Common myeloid progenitor, CD34-positive (primary cell): ENCODE results near the gene POLR1D.

ENCODE experiments used
- CTCF ChIA-PET: fragments of 350-600 bp; sonication (Branson Sonifier 250); formaldehyde crosslinking; loops from one replicate; lab custom pipeline; 2021; ENCODE audit warnings: antibody characterized with exemption; lab: Charles Lee
- POLR2A ChIA-PET: fragments of 350-600 bp; sonication (Branson Sonifier 250); formaldehyde crosslinking; loops from one replicate; lab custom pipeline; 2021; ENCODE audit warnings: antibody characterized with exemption; lab: Charles Lee
- DNase-seq, 3 donors: peaks; one replicate each; pipeline versions ENCODE4 v3.0.0 to v3.0.0-alpha.2; 2013
- H3K27ac ChIP-seq, 2 experiments: 1 replicate in 1 of 2; 2 replicates in 1 of 2; pipeline ENCODE4 v1.7.0; 2013; ENCODE audit warnings: inconsistent platforms in 2 of 2, low read length in 2 of 2, mild to moderate bottlenecking in 2 of 2, low read depth in 1 of 2, moderate library complexity in 1 of 2; ENCODE audit not compliant: severe bottlenecking in 2 of 2, insufficient read depth in 1 of 2, poor library complexity in 1 of 2
- H3K27me3 ChIP-seq, 5 experiments: replicated peaks in 2 of 5; 1 replicate in 3 of 5; 2 replicates in 2 of 5; pipeline versions ENCODE4 v1.6.1 to v1.7.0; 2013; ENCODE audit warnings: low read length in 4 of 5, mild to moderate bottlenecking in 2 of 5, moderate library complexity in 2 of 5, inconsistent platforms in 1 of 5; ENCODE audit not compliant: insufficient read depth in 5 of 5, control insufficient read depth in 4 of 5
- H3K36me3 ChIP-seq, 4 experiments: 1 replicate in 2 of 4; 2 replicates in 2 of 4; pipeline versions ENCODE4 v1.6.1 to v1.7.0; 2013; ENCODE audit warnings: low read length in 3 of 4, control low read depth in 1 of 4, mild to moderate bottlenecking in 1 of 4; ENCODE audit not compliant: control insufficient read depth in 4 of 4, insufficient read depth in 4 of 4
- H3K4me1 ChIP-seq, 4 experiments: 1 replicate in 3 of 4; 2 replicates in 1 of 4; pipeline versions ENCODE4 v1.6.1 to v1.7.1; 2013; ENCODE audit warnings: low read length in 3 of 4, mild to moderate bottlenecking in 3 of 4, control low read depth in 1 of 4, inconsistent platforms in 1 of 4, moderate library complexity in 1 of 4; ENCODE audit not compliant: control insufficient read depth in 4 of 4, insufficient read depth in 4 of 4; ENCODE audit errors: control extremely low read depth in 1 of 4
- H3K4me3 ChIP-seq, 7 experiments: 1 replicate in 4 of 7; 2 replicates in 3 of 7; pipeline versions ENCODE4 v1.5.1 to v1.7.0; 2013; ENCODE audit warnings: mild to moderate bottlenecking in 7 of 7, low read length in 6 of 7, moderate library complexity in 6 of 7, inconsistent platforms in 2 of 7, low read depth in 2 of 7, control low read depth in 1 of 7; ENCODE audit not compliant: insufficient read depth in 4 of 7, control insufficient read depth in 1 of 7; ENCODE audit errors: extremely low read depth in 1 of 7
- H3K9me3 ChIP-seq, 5 experiments: 1 replicate in 4 of 5; 2 replicates in 1 of 5; pipeline versions ENCODE4 v1.6.1 to v1.7.1; 2013; ENCODE audit warnings: low read length in 4 of 5, mild to moderate bottlenecking in 2 of 5, inconsistent platforms in 1 of 5, low read depth in 1 of 5, moderate library complexity in 1 of 5; ENCODE audit not compliant: control insufficient read depth in 4 of 5, insufficient read depth in 2 of 5; ENCODE audit errors: control extremely low read depth in 1 of 5
- WGBS: methylation state at CpG from one replicate; pipeline ENCODE4 v1.1.5; 2013; ENCODE audit not compliant: insufficient coverage; 5-methylcytosine and 5-hydroxymethylcytosine counted together

The POLR1D gene

DNA sequence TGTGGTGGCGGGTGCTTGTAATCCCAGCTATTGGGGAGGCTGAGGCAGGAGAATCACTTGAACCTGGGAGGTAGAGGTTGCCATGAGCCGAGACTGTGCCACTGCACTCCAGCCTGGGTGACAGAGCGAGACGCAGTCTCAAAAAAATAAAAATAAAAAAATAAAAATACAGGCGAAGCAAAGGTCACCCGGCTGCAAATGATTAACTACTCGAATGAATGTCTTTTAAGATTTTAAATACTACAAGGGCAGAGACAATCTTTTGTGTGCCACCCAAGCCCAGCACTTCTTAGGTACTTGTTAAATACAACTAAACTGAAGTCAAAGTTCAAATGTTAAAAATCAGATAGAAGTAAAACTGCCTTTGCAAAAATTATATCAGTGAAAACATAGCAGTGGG lies 8.1 kb upstream of the POLR1D start:
- H3K9me3 ChIP-seq, result peaks cover 0 to 11% (median 0%) of the 10 kb centered on the region in 5 experiments
- POLR2A ChIA-PET, result no interaction called here

DNA sequence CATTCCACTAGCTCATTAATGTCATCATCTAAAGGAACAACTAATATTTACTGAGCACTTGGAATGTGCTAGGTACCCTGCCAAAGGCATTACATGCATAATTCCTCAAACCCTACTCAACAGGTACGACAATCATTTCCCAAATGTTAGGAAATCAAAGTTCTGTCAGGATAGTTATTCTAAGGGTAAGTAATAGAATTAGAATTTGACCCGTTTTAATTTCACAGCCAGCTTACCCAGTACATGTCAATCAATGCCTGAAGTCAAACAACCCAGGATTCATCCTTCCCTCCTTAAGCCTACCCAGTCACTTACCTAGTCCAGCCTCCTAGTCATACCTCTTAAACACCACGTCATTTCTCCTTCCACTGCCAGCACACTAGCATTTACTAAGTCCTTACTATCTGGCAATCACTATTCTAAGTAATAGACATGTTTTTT lies 3.8 kb upstream of the POLR1D start:
- no peaks in the 10 kb centered on the region for H3K27me3 ChIP-seq
- H3K4me1 ChIP-seq, result peaks cover 15 to 43% (median 29%) of the 10 kb centered on the region in 4 experiments
- H3K27ac ChIP-seq, result no peak overlapping the region
- 100% methylated on average over 1 of the region's 3 CpGs for WGBS
- no peak for DNase-seq
- H3K9me3 ChIP-seq, result peaks cover 0 to 11% (median 0%) of the 10 kb centered on the region in 5 experiments
- no peak overlapping the region for H3K4me3 ChIP-seq
- H3K36me3 ChIP-seq, result peaks cover 0 to 2% (median under 1%) of the 10 kb centered on the region in 4 experiments
- POLR2A ChIA-PET, result no interaction called here
- CTCF ChIA-PET, result interaction anchor here (1.2 kb wide), 1 partner anchor 161 kb away, joined by 3 read pairs; no protein-coding TSS in a partner anchor

More for the DNA sequence above, 8.1 kb upstream of the POLR1D start:
- H3K4me3 ChIP-seq, result no peak overlapping the region
- no peaks in the 10 kb centered on the region for H3K36me3 ChIP-seq
- CTCF ChIA-PET, result no interaction called here
- DNase-seq, result no peak
- H3K27me3 ChIP-seq, result no peaks in the 10 kb centered on the region
- no CpG with 5 or more reads among the region's 7 CpGs for WGBS
- H3K27ac ChIP-seq, result no peak overlapping the region
- peaks cover 0 to 17% (median 6%) of the 10 kb centered on the region in 4 experiments for H3K4me1 ChIP-seq

DNA sequence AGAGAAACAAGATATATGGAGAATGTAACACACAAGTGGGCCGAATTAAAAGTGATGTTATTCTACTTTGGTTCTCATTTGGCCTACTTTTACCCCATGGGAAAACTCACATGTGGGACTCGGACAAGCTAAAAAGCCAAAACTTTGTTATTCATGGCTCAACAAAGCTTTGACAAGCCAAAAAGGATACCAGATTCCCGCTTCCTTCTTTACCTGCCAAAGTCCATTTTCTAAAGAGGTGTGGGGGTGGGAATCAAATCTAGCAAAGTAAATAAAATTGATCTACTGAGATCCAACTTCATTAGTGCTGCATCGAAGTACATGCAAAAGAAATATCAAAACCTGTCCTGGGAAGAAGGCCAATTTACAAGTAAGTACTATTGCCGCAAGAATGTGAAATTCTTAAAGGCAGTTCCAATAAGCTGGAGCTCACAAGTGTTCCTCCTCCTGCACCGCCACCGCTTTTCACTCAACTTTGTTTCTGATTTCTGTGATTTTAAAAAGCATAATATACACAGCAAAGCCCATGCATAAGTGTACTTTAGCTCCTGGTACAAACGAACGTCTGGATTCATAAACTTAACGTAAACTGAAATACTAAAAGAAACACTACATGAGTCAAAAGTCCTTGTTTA lies 2.5 kb upstream of the POLR1D start:
- no peak for DNase-seq
- H3K4me3 ChIP-seq, result peak overlapping the region in 6 of 7 experiments; percentile 71 to 94 (median 90)
- POLR2A ChIA-PET, result interaction anchor here (0.9 to 1.0 kb wide), 2 partner anchors 32 to 94 kb away, joined by 3 read pairs; no protein-coding TSS in a partner anchor
- peaks cover 0 to 15% (median 7%) of the 10 kb centered on the region in 4 experiments for H3K36me3 ChIP-seq
- CTCF ChIA-PET, result interaction anchor here (1.0 to 2.0 kb wide), 3 partner anchors 14 to 35 kb away, joined by 3 to 5 read pairs (median 5); no protein-coding TSS in a partner anchor
- peak overlapping the region in 1 of 2 experiments; percentile 70 for H3K27ac ChIP-seq
- H3K27me3 ChIP-seq, result no peaks in the 10 kb centered on the region
- WGBS, result 51% methylated on average over 7 of the region's 10 CpGs
- H3K9me3 ChIP-seq, result peaks cover 0 to 8% (median 0%) of the 10 kb centered on the region in 5 experiments
- H3K4me1 ChIP-seq, result peaks cover 15 to 52% (median 32%) of the 10 kb centered on the region in 4 experiments

DNA sequence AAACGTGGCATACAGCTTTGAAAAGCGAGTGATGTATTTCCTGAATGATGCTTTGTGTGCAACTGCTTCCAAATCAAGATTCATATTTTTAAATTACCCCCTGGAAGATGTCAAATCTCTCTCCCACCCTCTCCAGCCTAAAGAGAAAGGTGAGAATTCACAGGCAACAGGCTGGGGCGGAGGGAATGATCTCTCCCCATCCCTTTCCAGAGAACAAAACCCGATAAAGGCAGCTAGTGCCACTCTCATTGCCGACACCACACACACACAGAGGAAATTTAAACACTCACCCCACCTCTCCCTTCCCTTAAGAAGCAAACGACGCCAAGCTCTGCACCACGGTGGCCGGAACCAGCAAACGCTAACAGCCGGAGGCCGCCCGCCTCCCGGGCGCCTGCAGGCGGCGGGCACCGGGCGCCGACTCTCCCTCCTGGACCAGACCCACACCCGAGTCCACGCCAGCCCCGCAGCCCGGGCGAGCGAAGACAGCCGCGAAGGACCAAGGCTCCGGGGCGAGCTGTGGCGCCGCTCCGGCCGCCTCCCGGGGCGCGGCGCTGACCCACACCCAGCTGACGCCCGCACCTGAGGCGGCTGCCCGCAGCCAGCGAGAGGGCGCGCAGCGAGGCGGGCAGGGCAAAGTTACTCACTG lies 1.8 kb upstream of the POLR1D start:
- H3K9me3 ChIP-seq, result peaks cover 0 to 4% (median 0%) of the 10 kb centered on the region in 5 experiments
- no peaks in the 10 kb centered on the region for H3K27me3 ChIP-seq
- ChIA-PET POLR2A (interaction anchor here (0.9 to 1.0 kb wide), 3 partner anchors 17 to 93 kb away, joined by 3 to 4 read pairs (median 3); no protein-coding TSS in a partner anchor), CTCF (interaction anchor here (0.8 to 2.0 kb wide), 6 partner anchors 14 to 247 kb away, joined by 3 to 5 read pairs (median 3); no protein-coding TSS in a partner anchor)
- H3K27ac ChIP-seq, result peak overlapping the region; percentile 38 to 70
- H3K4me1 ChIP-seq, result peaks cover 15 to 52% (median 32%) of the 10 kb centered on the region in 4 experiments
- H3K4me3 ChIP-seq, result peak overlapping the region; percentile 71 to 99 (median 91)
- 0% methylated on average over 22 of the region's 47 CpGs for WGBS
- peak; percentile 64 to 85 (median 74) for DNase-seq
- H3K36me3 ChIP-seq, result peaks cover 0 to 18% (median 8%) of the 10 kb centered on the region in 4 experiments

DNA sequence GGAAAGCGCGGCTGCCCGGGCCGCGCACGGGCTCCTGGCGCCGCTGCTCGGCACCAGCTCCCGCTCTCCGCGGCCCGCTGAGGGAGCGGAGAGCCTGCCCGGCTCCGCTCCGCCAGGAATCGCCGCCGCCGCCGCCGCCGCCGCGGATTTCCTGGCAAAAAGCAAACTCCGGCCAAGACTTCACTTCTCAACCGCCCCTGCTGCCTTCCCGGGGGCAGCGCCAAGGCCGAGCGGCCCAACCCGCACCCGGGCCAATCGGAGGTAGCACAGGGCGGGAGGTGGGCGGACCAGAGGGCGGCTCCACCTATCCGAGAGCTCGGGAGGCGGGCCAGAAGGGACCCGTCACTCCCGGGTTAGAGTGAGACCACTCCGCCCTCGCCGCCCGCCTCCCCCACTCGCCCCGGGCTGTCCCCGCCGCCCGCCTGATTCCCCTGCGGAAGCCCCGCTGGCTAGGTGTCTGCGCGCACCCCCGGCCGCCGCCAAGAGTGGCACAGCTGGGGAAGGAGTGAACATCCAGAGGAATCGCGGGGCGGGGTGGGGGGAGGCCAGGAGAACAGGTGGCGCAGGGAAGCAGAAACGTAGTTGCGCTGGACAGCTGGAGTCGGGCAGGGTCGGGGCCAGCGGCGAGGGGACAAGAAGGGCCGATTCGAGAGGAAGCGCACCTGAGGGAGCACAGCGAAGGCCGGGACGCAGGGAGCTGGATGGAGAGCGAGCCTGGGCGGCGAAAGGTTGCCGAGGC lies 1.1 kb upstream of the POLR1D start, which contains the start of gene LNX2:
Gene LNX2 (minus strand): TSS at position 153 of the 739 bp plus-strand sequence. CDS start 38,826 bp downstream, outside the sequence.
- Histone ChIP-seq H3K4me3 (peak within 1 kb of the TSS; percentile 71 to 99 (median 91)), H3K36me3 (peaks cover 0 to 20% (median 9%) of the 10 kb centered on the region in 4 experiments), H3K27ac (peak within 1 kb of the TSS; percentile 71 to 90), H3K27me3 (no peaks in the 10 kb centered on the region), H3K4me1 (peaks cover 15 to 52% (median 32%) of the 10 kb centered on the region in 4 experiments), H3K9me3 (no peaks in the 10 kb centered on the region)
- WGBS, result 0% methylated on average over 77 of the region's 79 CpGs
- ChIA-PET CTCF (interaction anchor here (0.8 to 2.0 kb wide), 7 partner anchors 8 to 247 kb away, joined by 3 to 5 read pairs (median 3); no protein-coding TSS in a partner anchor), POLR2A (interaction anchor here (1.0 kb wide), 1 partner anchor 16 kb away, joined by 4 read pairs; no protein-coding TSS in a partner anchor)
- peak; percentile 95 to 98 (median 97) for DNase-seq

DNA sequence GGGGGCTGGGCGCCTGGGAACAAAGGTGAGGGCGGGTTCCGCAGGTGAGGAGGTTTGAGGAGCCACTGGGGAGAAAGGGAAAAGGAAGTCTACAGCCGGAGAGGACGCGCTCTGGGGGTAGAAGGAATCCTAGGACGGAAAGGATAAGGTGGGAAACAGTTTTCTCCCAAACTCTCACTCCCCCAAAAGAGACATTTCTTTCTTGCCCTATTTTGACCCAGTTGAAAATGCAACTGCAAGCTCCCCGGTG lies 651 bp upstream of the POLR1D start:
- POLR2A ChIA-PET, result interaction anchor here (0.6 to 1.0 kb wide), 2 partner anchors 16 to 181 kb away, joined by 4 read pairs; no protein-coding TSS in a partner anchor
- Histone ChIP-seq H3K27me3 (no peaks in the 10 kb centered on the region), H3K4me1 (peaks cover 15 to 52% (median 32%) of the 10 kb centered on the region in 4 experiments), H3K4me3 (peak overlapping the region; percentile 52 to 94 (median 88)), H3K9me3 (no peaks in the 10 kb centered on the region), H3K36me3 (peaks cover 2 to 20% (median 9%) of the 10 kb centered on the region in 4 experiments), H3K27ac (peak overlapping the region; percentile 71 to 90)
- 0% methylated on average over 4 of the region's 8 CpGs for WGBS
- no peak for DNase-seq
- CTCF ChIA-PET, result interaction anchor here (1.0 to 2.0 kb wide), 5 partner anchors 9 to 248 kb away, joined by 3 to 5 read pairs (median 4); no protein-coding TSS in a partner anchor
